Neural cell (in vitro differentiated cells): ENCODE results near the gene SFR1. TPM values are rescaled to one million over a fixed set of nuclear protein-coding genes. Genes with fewer than 3 reads are reported as not detected.

ENCODE experiments used
- H2AFZ ChIP-seq: fragments of 200-600, 300-800 bp; sonication (generic), shearing (Covaris generic); 2 replicates; pipeline ENCODE4 v1.6.0; 2014; ENCODE audit warnings: low read depth, mild to moderate bottlenecking, antibody characterized with exemption, low read length, moderate library complexity
- H3F3A ChIP-seq: fragments of 200-600 bp; shearing (Covaris generic); 2 replicates; pipeline ENCODE4 v1.6.1; 2016; ENCODE audit warnings: mild to moderate bottlenecking, moderate library complexity, mixed read lengths, antibody characterized with exemption, low read length; ENCODE audit not compliant: insufficient read depth, poor library complexity, severe bottlenecking
- H3K27ac ChIP-seq: fragments of 200-600, 300-800 bp; sonication (generic), shearing (Covaris generic); 2 replicates; pipeline ENCODE4 v1.5.1; 2014; ENCODE audit warnings: mild to moderate bottlenecking, low read length, moderate library complexity
- H3K27me3 ChIP-seq: fragments of 300-800, 200-600 bp; sonication (generic), shearing (Covaris generic); 2 replicates; pipeline ENCODE4 v1.6.0; 2014; ENCODE audit warnings: mild to moderate bottlenecking, low read depth, low read length, moderate library complexity; ENCODE audit not compliant: insufficient read depth
- H3K36me3 ChIP-seq: fragments of 300-800, 200-600 bp; sonication (generic), shearing (Covaris generic); 2 replicates; pipeline ENCODE4 v1.5.1; 2014; ENCODE audit warnings: mild to moderate bottlenecking, antibody characterized with exemption, low read length, moderate library complexity; ENCODE audit not compliant: insufficient read depth
- H3K4me2 ChIP-seq: fragments of 300-800, 200-600 bp; sonication (generic), shearing (Covaris generic); 2 replicates; pipeline ENCODE4 v1.6.0; 2014; ENCODE audit warnings: mild to moderate bottlenecking, low read length
- H3K4me3 ChIP-seq: fragments of 300-800, 200-600 bp; sonication (generic), shearing (Covaris generic); 2 replicates; pipeline ENCODE4 v1.5.1; 2014; ENCODE audit warnings: mild to moderate bottlenecking, low read length, moderate library complexity
- H3K79me2 ChIP-seq: fragments of 200-600 bp; shearing (Covaris generic); replicated peaks from 2 replicates; pipeline ENCODE4 v1.6.0; 2014; ENCODE audit warnings: mild to moderate bottlenecking, low read length, moderate library complexity; ENCODE audit not compliant: insufficient read depth
- H3K9ac ChIP-seq: fragments of 300-800, 200-600 bp; sonication (generic), shearing (Covaris generic); 2 replicates; pipeline ENCODE4 v1.6.1; 2016; ENCODE audit warnings: mild to moderate bottlenecking, low read length, mixed read lengths
- H3K9me2 ChIP-seq: fragments of 200-600 bp; shearing (Covaris generic); 2 replicates; pipeline ENCODE4 v1.6.1; 2016; ENCODE audit warnings: mild to moderate bottlenecking, low read length, mixed read lengths; ENCODE audit not compliant: insufficient read depth
- H3K9me3 ChIP-seq: fragments of 200-600, 300-800 bp; sonication (generic), shearing (Covaris generic); 2 replicates; pipeline ENCODE4 v1.6.1; 2016; ENCODE audit warnings: mild to moderate bottlenecking, mixed run types, low read length, moderate library complexity, mixed read lengths
- H4K20me1 ChIP-seq: fragments of 200-600 bp; shearing (Covaris generic); 2 replicates; pipeline ENCODE4 v1.6.1; 2016; ENCODE audit warnings: mild to moderate bottlenecking, mixed run types; ENCODE audit not compliant: insufficient read depth
- CTCF ChIP-seq: fragments of 450-650 bp; IDR thresholded peaks from 2 replicates; pipeline ENCODE4 v1.5.1; 2014; ENCODE audit warnings: antibody characterized with exemption, mild to moderate bottlenecking, moderate library complexity; ENCODE audit not compliant: poor library complexity, severe bottlenecking
- EP300 ChIP-seq: fragments of 450-650 bp; conservative IDR thresholded peaks from 2 replicates; pipeline ENCODE4 v1.6.1; 2014; ENCODE audit warnings: antibody characterized with exemption, mild to moderate bottlenecking, moderate library complexity; ENCODE audit not compliant: poor library complexity, severe bottlenecking
- EZH2 ChIP-seq: fragments of 200-600, 300-800 bp; shearing (Covaris generic), sonication (generic); IDR thresholded peaks from 2 replicates; pipeline ENCODE4 v1.6.1; 2014; ENCODE audit warnings: antibody characterized with exemption, low read length, borderline replicate concordance, mild to moderate bottlenecking; ENCODE audit not compliant: insufficient read depth, poor library complexity, severe bottlenecking
- MXI1 ChIP-seq: fragments of 450-650 bp; conservative IDR thresholded peaks from 2 replicates; pipeline ENCODE4 v1.6.1; 2014; ENCODE audit warnings: antibody characterized with exemption, mild to moderate bottlenecking; ENCODE audit not compliant: poor library complexity, severe bottlenecking
- POLR2AphosphoS5 ChIP-seq: IDR thresholded peaks from 2 replicates; pipeline ENCODE4 v1.6.1; 2012
- RAD21 ChIP-seq: fragments of 450-650 bp; conservative IDR thresholded peaks from 2 replicates; pipeline ENCODE4 v1.6.1; 2014; ENCODE audit warnings: antibody characterized with exemption, mild to moderate bottlenecking, moderate library complexity
- SMC3 ChIP-seq: fragments of 450-650 bp; conservative IDR thresholded peaks from 2 replicates; pipeline ENCODE4 v1.6.1; 2014; ENCODE audit warnings: antibody characterized with exemption, mild to moderate bottlenecking, moderate library complexity; ENCODE audit not compliant: poor library complexity
- TAF1 ChIP-seq: IDR thresholded peaks from 2 replicates; pipeline ENCODE4 v1.6.1; 2012; ENCODE audit warnings: low read depth
- polyA plus RNA-seq: library from polyadenylated mRNA; depleted of rRNA; stranded (reverse); fragments of >200 nt; gene quantifications from 2 replicates; pipeline ENCODE4 v1.2.3, GENCODE V29; 2014
- TF ChIP-seq, protein P1 (sequence below): IDR thresholded peaks from 2 replicates; pipeline ENCODE4 v1.6.1; 2012; ENCODE audit warnings: borderline replicate concordance

Gene SFR1
- polyA plus RNA-seq, 1 donor from 2014 or later: 5.0 TPM

GRCh38 chr10:104138131-104138530 lies 16.2 kb downstream of the SFR1 start:
- Histone ChIP-seq H3K36me3 (no peaks in the 10 kb centered on the region), H4K20me1 (no peaks in the 10 kb centered on the region), H3K9me2 (no peaks in the 10 kb centered on the region), H3F3A (no peaks in the 10 kb centered on the region), H2AFZ (no peak overlapping the region), H3K79me2 (no peaks in the 10 kb centered on the region), H3K9me3 (no peaks in the 10 kb centered on the region), H3K27ac (no peak overlapping the region), H3K9ac (no peak overlapping the region), H3K27me3 (no peaks in the 10 kb centered on the region), H3K4me2 (no peak overlapping the region), H3K4me3 (no peak overlapping the region)
- TF ChIP-seq, protein P1, sequence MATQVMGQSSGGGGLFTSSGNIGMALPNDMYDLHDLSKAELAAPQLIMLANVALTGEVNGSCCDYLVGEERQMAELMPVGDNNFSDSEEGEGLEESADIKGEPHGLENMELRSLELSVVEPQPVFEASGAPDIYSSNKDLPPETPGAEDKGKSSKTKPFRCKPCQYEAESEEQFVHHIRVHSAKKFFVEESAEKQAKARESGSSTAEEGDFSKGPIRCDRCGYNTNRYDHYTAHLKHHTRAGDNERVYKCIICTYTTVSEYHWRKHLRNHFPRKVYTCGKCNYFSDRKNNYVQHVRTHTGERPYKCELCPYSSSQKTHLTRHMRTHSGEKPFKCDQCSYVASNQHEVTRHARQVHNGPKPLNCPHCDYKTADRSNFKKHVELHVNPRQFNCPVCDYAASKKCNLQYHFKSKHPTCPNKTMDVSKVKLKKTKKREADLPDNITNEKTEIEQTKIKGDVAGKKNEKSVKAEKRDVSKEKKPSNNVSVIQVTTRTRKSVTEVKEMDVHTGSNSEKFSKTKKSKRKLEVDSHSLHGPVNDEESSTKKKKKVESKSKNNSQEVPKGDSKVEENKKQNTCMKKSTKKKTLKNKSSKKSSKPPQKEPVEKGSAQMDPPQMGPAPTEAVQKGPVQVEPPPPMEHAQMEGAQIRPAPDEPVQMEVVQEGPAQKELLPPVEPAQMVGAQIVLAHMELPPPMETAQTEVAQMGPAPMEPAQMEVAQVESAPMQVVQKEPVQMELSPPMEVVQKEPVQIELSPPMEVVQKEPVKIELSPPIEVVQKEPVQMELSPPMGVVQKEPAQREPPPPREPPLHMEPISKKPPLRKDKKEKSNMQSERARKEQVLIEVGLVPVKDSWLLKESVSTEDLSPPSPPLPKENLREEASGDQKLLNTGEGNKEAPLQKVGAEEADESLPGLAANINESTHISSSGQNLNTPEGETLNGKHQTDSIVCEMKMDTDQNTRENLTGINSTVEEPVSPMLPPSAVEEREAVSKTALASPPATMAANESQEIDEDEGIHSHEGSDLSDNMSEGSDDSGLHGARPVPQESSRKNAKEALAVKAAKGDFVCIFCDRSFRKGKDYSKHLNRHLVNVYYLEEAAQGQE: no peak
- TF ChIP-seq RAD21 (no peak), SMC3 (no peak), CTCF (no peak), EP300 (no peak), EZH2 (no peak), TAF1 (no peak), MXI1 (no peak), POLR2AphosphoS5 (no peak)

- no peak for TF ChIP-seq EZH2
- TF ChIP-seq EP300: no peak
- no peak for TF ChIP-seq SMC3
- TF ChIP-seq RAD21: no peak
- no peak for TF ChIP-seq POLR2AphosphoS5
- TF ChIP-seq CTCF: no peak
- TF ChIP-seq TAF1: no peak
- no peak for TF ChIP-seq MXI1
- TF ChIP-seq, protein P1: no peak
- Histone ChIP-seq H3K9me3 (no peaks in the 10 kb centered on the region), H2AFZ (no peak overlapping the region), H3K9ac (no peak overlapping the region), H3K4me3 (no peak overlapping the region), H3K27me3 (no peaks in the 10 kb centered on the region), H3K79me2 (no peaks in the 10 kb centered on the region), H3K9me2 (no peaks in the 10 kb centered on the region), H3K36me3 (no peaks in the 10 kb centered on the region), H3F3A (no peaks in the 10 kb centered on the region), H4K20me1 (no peaks in the 10 kb centered on the region), H3K4me2 (no peak overlapping the region), H3K27ac (no peak overlapping the region)
These were observed 17.2 kb downstream of the SFR1 start for GRCh38 chr10:104139221-104139620.
